Measurements from ENCODE around the gene R3HDM4.
"Not testable (repeated sequence)": the region's sequence is repeated elsewhere in the genome, so short reads cannot be mapped to it uniquely, and the experiment has no call there.

The R3HDM4 gene

DNA sequence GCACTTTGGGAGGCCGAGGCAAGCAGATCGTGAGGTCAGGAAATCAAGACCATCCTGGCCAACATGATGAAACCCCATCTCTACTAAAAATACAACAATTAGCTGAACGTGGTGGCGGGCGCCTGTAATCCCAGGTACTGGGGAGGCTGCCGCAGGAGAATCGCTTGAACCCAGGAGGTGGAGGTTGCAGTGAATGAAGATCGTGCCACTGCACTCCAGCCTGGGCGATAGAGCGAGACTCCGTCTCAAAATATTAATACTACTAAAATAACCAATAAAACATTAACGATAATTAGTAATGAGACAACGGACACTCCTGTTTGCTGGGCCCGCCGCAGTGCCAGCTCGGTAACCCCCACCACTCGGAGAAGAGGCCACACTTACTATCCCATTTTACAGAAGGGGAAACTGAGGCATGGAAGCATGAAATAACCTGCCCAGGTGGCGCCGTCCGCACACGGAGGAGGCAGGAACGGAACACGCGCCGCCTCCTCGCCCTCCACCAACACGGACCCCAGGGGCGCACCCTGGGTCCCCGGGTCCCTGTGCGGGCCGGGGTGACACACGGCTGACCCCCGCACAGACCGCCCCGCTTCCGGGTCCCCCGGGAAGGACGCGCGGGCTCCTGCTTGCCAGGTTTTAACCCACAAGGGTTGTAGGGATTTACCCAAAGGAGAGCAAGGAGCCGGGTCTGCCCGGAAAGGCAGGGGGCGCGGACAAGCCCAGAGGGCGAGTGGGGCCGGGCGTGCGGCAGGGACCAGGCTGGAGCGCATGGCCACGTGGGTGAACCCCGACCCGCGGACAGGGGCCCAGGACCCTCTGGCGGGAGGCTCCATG lies 1.6 kb downstream of the R3HDM4 start:
- FAIRE-seq: no peak

DNA sequence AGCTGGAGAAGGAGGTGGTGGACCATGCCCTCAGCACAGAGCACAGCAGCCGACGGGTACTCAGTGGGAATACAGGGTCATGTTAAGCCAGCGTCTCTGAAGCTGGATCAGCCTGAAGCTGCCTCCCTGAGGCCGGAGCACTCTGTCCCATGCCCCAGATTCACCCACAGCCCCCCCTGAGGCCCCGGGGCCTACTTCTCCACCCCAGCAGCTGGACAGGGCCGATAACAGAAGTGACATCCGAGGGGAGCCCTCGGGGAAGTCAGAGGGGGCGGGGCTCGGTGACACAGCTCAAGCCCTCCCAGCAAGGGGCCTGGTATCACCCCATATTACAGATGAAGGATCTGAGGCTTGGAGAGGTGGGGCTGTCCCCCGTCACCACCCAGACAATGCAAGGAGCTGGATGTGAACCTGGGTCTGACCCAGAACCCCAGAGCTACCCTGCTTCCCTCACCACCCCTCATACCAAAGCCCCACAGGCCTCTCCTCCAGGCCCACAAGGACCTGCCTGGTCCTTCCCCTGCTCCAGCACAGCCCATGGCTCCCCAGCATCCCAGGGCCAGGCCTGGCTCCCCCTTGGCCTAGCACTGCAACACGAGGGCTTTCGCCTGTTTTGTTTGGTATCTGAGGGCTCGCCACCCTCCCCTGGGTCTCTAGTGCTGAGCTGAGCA lies 5.7 kb downstream of the R3HDM4 start:
- FAIRE-seq: no peak

DNA sequence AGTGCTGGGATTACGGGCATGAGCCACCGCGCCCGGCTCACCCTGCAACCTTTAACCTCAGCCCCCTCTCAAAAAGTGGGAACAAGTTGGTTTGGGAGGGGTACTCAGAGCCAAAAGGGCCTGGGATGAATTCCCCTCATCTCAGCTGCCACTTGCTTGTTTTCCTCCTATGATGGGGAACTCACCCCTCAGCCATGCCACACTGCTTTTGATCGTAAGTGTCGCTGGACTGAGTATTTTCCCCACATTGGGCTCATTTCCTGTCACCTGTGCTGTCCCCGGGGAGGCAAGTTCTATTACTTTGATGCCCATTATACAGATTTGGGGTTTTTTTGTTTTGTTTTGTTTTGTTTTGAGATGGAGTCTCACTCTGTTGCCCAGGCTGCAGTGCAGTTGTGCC lies 6.5 kb downstream of the R3HDM4 start:
- FAIRE-seq: no peak

DNA sequence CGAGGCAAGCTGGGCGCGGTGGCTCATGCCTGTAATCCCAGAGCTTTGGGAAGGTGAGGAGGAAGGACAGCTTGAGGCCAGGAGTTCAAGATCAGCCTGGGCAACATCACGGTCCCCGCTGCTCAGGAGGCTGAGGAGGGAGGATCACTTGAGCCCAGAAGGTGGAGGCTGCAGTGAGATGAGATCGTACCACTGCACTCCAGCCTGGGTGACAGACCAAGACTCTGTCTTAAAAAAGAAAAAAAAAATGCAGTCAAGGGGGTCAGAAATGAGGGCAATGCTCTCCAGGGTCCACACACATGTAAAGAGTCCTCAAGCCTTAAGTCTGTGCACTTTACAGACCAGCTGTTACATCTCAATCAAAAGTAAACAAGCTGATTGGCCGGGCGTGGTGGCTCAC lies 8.5 kb downstream of the R3HDM4 start:
- FAIRE-seq: no peak

DNA sequence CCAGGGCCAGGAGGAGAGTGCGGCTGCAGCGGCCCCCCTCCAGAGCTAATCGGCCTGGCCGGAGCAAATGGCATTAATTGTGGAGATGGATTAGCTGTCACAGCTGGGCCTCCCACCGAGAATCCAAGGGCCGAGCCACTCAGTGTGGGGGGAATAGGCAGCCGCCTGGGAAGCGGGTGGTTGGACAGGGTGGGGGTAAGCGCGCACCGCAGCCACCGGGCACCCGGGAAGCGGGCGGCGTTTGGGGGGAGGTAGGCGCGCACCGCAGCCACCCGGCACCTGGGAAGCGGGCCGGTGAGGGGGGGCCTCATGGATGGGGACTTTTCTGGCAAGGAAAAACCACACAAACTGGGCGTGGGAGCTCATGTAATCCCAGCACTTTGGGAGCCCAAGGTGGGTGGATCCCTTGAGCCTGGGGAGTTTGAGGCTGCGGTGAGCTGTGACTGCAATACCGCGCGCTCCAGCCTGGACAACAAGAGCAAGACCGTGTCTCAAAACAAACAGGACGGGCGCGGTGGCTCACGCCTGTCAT lies 9.7 kb downstream of the R3HDM4 start:
- FAIRE-seq: no peak

DNA sequence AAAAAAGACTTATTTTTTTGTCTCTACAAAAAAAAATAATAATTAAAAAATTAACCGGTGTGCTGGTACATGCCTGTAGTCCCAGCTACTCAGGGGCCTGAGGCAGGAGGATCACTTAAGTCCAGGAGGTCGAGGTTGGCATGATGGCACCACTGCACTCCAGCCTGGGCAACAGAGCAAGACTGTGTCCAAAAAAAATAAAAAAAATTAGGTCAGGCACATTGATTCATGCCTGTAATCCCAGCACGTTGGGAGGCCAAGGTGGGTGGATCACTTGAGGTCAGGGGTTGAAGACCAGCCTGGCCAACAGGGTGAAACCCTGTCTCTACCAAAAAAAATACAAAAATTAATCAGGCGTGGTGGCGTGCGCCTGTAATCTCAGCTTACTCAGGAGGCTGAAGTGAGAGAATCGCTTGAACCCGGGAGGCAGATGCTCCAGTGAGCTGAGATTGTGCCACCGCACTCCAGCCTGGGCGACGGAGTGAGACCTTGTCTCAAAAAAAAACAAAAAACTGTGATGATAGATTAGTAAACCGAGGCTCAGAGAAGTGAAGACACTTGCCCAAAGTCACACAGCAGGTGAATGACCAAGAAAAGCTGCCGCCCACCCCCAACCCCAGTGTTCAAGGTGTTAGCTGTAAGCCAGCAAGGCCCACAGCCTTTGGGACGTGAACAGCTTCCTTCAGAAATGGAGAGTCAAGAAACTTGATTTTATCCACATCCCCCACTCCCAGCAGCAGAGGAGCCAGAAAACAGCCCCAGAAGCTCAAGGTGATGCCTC lies 10.4 kb downstream of the R3HDM4 start:
- FAIRE-seq: no peak

DNA sequence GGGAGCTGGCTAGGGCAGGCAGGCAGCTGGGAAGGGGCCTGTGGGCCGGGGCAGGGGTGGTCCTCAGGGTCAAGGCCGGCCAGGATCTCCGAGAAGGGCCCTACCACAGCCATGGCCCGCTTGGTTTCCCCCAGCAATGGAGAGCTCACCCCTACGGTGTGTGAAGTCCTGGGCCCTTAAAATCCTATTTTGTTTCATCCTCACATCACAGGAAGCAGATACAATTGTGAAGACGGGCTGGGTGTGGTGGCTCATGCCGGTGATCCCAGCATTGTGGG lies 11.0 kb downstream of the R3HDM4 start:
- no peak for FAIRE-seq

DNA sequence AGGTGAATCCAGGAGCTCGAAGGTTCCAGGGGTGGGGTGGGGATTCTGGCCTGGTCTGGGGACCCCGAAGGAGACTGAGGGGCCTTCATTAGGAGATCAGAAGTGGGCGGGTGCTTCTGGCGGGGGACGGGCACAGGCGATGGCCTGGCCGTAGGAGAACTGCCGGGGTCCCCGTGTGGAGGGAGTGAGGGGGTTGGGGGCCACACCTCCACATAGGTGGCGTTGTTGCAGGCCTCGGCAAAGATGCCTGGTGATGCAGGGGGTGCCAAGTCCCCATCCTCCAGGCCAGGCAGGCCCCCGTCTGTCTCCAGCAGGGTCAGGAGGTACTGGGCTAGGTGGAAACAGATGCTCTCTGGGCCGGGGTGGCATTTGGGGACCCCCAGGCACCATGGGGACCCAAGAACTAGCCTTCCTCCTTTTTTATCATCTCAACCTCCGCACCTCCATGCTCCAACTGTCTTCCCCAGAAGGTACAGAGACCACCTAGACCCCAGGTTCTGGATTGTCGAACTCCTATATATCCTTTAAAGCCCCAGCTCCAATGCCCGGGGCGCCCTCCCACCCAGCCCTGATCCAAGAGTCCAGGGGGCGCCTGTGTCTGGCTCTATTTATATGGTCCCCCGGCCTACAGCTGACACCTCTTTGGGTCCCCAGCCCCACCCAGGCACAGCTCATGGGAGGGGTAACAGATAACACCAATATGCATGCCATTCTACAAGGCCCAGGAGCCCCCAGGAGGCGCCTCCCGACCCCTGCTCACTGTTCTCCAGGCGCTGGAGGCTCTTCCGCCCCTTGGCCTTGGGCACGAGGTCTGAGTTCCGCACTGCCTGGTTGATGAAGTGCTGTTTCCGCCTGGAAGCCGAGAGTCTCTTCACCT lies 11.6 kb downstream of the R3HDM4 start:
- FAIRE-seq: no peak

DNA sequence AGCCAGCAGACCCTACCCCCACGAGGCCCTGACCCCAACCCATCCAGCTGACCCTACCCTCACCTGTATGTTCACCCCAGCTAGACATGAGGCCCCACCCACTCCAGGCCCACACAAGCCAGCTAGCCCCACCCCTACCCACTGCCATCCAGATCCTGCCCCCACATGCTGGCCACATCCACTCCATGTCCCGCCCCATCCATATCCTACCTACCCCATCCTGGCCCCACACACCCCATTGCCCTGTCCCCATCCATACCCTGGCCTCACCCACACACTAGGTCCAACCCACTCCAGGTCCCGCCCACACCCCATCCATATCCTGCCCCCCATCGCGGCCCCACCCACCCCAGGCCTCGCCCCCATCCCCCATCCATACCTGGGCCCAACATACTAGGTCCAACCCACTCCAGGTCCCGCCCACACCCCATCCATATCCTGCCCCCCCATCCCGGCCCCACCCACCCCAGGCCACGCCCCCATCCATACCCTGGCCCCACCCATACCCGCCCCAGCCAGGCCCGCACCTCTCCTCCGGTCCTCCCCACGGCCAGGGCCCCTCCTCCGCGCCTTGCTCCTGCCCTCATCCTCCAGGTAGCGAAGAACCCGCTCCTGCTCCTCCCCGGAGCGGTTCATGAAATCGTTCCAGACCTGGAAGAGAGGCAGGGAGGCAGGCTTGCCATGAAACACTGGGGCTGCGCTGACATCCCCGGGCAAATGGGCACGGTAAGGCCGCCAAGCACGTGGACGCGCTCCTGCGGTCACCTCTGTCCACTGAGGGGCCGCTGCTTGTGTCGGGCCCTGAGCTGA lies 12.5 kb downstream of the R3HDM4 start:
- FAIRE-seq: no peak

DNA sequence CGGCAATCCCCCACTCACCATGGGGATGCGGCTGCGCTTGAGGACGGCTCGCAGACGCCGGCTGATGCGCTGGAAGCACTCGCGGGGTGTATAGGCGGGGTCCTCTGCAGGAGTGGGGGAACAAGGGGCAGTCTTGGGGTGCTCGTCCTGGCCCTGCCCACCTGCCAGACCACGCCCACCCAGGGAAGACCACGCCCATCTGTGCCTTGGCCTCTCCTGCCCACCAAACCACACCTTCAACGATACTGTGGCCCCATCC lies 13.0 kb downstream of the R3HDM4 start:
- no peak for FAIRE-seq

DNA sequence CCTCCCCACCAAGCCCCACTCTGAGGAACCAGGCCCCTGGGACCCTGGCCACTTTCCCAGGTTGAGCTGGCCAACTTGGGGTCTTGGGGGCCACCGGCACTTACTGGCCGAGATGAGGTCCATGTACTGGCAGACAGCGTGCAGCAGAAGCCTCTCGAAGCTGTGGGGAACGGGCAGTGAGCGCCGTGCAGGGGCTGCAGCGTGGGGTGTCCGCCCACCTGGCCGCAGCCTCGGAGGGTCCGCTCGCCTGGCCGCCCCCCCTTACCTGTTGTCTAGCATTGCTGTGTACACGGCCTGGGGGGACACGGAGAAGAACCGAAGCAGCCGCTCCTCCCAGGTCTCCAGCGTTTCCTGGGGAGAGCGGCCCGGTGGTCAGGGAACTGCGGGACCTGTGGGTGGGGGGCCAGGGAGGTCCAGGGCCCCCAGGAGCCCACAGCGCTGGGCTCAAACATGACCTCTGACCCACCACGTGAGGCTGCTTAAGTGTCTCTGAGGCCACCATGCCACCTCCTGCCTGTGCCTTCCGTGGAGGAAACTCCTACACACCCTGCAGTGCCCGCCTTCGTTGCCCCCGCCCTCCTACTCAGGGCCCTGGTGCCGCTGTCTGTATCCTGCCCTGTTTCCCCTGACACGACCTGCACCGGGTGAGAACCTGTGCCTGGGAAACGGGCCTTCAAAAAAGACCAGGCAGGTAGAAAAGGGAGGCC lies 13.5 kb downstream of the R3HDM4 start:
- no peak for FAIRE-seq

DNA sequence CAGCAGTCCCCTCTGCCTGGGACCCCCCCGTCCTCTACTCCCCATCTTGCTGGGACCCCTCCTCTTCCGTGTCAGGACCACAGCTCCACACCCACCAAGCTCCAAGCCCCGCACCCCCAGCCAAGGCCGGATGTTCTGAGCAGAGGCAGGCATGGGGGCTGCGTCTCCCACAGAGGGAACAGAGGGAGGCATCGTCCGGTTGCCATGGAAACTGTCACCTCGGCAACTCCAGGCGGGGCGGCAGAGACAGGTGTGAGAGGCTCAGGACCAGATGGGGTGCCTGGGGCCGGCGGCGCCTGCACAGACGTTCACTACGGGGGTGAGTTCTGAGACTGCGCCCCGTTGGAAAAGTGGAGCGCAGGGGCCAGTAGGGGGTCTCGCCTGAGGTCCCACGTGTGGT lies 14.4 kb downstream of the R3HDM4 start:
- no peak for FAIRE-seq

DNA sequence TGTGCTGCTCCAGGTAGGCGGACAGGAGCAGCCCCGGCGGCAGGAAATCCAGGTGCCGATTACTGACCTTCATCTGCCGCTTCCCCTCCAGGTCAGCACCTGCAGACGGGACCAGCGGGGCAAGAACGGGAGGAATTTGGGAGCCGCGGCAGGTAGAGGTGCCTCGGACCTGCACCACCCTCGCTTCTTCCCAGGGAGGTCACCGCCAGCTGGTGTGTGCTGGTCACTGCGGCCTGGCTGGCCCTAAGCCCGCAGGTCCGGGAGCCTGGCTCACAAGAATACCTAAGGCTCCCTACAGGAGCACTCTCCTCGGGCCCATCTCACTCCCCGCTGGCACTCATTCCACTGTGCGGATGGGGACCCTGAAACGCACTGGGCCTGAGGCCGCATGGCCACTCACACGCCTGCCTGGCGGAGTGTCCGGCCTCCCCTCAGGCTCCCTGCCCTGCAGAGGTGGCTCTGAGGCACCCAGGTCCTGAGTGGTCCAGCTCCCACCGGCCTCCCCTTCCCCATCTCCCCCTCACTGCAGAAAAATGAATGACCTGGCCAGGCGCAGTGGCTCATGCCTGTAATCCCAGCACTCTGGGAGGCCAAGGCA lies 15.5 kb downstream of the R3HDM4 start:
- FAIRE-seq: no peak

DNA sequence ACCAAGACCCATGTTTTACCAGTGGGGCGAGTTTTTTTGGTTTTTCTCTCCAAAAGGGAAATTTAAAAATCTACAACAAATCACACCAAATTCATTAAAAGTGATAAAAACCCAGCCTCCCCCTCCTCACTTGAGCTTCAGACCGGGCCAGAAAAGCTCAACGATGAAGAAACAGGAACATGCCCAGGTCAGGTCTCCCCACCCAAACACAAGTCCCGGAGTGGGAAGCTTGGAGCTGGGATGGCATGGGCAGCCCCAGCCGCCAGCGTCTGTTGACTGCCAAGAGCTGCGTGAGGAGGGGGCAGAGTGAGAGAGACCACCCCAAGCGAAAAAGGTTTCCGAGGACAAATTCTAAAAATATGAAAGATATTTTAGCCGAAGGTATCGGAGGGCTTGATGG lies 16.0 kb downstream of the R3HDM4 start:
- no peak for FAIRE-seq

DNA sequence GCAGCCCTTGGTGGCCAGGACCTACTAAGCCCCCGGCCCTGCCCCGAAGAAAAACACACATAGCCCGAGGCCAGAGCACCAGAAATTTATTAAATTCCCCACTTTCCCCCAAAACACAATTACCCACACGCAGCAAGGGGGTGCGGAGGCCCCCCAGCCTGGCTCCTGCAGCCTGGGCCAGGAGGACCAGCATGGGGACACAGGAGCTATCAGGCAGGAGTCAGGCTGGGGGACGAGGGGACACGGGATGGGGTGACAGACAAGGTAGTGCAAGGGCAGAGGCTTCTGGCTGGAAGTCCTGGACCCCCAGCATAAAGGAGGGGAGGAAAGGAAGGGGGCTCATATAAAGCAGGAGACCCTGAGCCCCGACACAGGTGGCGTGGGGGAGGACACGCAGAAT lies 16.6 kb downstream of the R3HDM4 start:
- FAIRE-seq: no peak

DNA sequence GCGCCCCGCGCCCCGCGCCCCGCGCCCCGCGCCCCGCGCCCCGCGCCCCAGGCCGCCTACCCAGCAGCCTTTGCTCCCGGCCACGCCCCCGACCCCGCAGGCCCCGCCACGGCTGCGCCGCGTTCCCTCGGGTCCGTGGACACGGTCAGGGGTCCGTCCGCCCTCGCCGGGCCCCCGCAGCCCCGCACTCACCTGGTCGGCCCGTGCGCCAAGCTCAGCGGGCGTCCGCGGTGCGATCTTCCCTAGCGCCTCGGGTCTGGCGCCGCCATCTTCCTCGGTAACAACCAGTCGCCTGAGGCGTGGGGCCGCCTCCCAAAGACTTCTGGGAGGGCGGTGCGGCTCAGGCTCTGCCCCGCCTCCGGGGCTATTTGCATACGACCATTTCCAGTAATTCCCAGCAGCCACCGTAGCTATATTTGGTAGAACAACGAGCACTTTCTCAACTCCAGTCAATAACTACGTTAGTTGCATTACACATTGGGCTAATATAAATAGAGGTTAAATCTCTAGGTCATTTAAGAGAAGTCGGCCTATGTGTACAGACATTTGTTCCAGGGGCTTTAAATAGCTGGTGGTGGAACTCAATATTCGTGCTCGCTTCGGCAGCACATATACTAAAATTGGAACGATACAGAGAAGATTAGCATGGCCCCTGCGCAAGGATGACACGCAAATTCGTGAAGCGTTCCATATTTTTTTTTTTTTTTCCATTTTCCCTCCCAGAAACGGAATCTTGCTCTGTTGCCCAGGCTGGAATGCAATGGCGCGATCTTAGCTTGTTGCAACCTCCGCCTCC lies 19.9 kb downstream of the R3HDM4 start, which contains the start of the genes MED16 and RNU6-9:
Gene MED16 (minus strand): TSS at position 294 of the 796 bp plus-strand sequence. CDS start 2,056 bp downstream, outside the sequence.
Gene RNU6-9 (plus strand): TSS at position 591 of the 796 bp plus-strand sequence.
- peak; percentile 82 for FAIRE-seq

DNA sequence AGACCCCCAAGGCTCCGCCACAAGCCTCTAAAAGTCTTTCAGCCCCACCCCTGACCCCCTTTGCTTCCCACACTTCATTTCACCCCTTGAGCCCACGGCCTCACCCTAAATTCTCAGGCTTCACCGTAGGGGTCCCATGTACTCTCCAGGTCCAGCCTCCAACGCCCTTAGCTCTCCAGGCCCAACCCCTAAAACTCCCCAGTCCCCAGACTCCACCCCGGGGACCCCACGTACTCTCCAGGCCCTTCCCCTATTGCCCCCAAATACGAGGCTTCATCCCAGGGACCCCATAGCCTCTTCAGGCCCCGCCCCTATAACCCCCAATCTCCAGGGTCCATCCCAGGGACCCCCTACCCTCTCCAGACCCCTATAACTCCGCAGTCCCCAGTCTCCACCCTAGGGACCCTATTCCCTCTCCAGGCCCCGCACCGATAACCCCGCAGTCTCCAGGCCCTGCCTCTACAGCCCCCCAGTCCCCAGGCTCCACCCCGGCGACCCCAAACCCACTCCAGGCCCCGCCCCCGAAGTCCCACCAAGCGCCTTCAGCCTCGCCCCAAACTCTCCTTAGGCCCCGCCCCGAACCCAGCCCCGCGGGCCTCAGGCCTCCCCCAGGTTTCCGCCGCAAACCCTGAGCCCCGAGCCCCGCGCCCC lies 20.7 kb downstream of the R3HDM4 start:
- FAIRE-seq: no peak

DNA sequence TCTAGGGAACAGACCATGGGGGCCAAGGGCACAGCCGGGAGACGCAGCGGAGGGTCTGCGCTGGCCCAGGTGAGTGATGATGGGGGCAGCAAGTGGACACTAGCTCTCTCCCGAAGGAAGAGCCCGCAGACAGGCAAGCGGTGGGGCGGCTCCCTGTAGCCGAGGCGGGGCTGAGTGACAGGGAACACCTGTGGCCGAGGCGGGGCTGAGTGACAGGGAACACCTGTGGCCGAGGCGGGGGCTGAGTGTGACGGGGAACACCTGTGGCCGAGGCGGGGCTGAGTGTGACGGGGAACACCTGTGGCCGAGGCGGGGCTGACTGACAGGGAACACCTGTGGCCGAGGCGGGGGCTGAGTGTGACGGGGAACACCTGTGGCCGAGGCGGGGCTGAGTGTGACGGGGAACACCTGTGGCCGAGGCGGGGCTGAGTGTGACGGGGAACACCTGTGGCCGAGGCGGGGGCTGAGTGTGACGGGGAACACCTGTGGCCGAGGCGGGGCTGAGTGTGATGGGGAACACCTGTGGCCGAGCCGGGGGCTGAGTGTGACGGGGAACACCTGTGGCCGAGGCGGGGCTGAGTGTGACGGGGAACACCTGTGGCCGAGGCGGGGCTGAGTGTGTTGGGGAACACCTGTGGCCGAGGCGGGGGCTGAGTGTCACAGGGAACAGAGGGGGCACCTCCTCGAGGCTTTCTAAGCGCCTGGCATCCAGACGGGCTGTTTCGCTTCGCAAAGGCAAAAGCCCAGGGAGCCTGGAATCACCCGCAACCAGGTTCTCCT lies 21.4 kb downstream of the R3HDM4 start:
- not testable (repeated sequence) for FAIRE-seq

DNA sequence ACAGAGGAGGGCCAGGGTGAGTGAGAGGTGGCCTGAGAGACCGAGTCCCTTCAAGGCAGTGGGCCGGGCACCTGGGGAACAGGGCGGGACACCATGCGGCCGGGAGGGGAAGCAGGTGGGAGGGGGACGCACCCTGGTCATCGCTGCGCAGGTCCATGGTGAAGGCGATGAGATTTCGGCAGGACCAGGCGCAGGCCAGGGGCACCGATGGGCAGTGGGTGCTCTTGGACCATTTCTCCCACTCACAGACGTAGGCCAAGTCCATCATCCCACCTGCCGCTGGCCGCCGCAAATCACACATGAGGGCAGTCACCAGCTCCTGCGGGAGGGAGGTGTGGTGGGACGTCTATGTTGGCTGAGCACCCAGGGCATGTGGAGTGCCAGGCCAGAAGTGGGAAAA lies 22.2 kb downstream of the R3HDM4 start:
- FAIRE-seq: no peak

Measured in G401.6 (cell line).